GM21576 (cell line): Measurements from ENCODE around the gene EP400.
A peak's percentile ranks its signal among the peaks of the same experiment; 100 is the strongest.

Source experiments
- ATAC-seq: cut with Tn5 transposase; IDR thresholded peaks from one replicate; pipeline ENCODE4 v1.9.1; 2021; ENCODE audit warnings: mild to moderate bottlenecking, moderate library complexity; ENCODE audit not compliant: unreplicated experiment

The EP400 gene

GRCh38 chr12:132064631-132065030 lies 114.9 kb downstream of the EP400 start:
- ATAC-seq: no peak

GRCh38 chr12:132065203-132065602 lies 115.5 kb downstream of the EP400 start:
- ATAC-seq: no peak

GRCh38 chr12:132065609-132066344 lies 116.0 kb downstream of the EP400 start:
- no peak for ATAC-seq

- ATAC-seq: no peak
Measured at GRCh38 chr12:132066345-132066685, 116.6 kb downstream of the EP400 start.

GRCh38 chr12:132066749-132067148 lies 117.0 kb downstream of the EP400 start:
- ATAC-seq: no peak

- no peak for ATAC-seq
Measured at GRCh38 chr12:132067182-132067581, 117.4 kb downstream of the EP400 start.

- ATAC-seq: no peak
Measured at GRCh38 chr12:132068250-132068649, 118.5 kb downstream of the EP400 start.

GRCh38 chr12:132069336-132069985 lies 119.7 kb downstream of the EP400 start:
- no peak for ATAC-seq

GRCh38 chr12:132070298-132070697 lies 120.6 kb downstream of the EP400 start:
- ATAC-seq: no peak

- peak; percentile 82 for ATAC-seq
Measured at GRCh38 chr12:132071040-132071810, 121.5 kb downstream of the EP400 start.

- no peak for ATAC-seq
Measured at GRCh38 chr12:132071830-132072384, 122.2 kb downstream of the EP400 start.

- no peak for ATAC-seq
Measured at GRCh38 chr12:132074216-132074615, 124.5 kb downstream of the EP400 start.

GRCh38 chr12:132075026-132075713 lies 125.4 kb downstream of the EP400 start:
- ATAC-seq: no peak

- no peak for ATAC-seq
Measured at GRCh38 chr12:132075714-132076553, 126.2 kb downstream of the EP400 start.

- no peak for ATAC-seq
Measured at GRCh38 chr12:132076711-132077110, 127.0 kb downstream of the EP400 start.

- no peak for ATAC-seq
Measured at GRCh38 chr12:132077322-132078100, 127.8 kb downstream of the EP400 start.

GRCh38 chr12:132078190-132078589 lies 128.4 kb downstream of the EP400 start:
- no peak for ATAC-seq

- no peak for ATAC-seq
Measured at GRCh38 chr12:132079200-132079599, 129.5 kb downstream of the EP400 start.

- no peak for ATAC-seq
Measured at GRCh38 chr12:132079695-132080094, 130.0 kb downstream of the EP400 start.
